Smooth muscle cell (in vitro differentiated cells): Measurements from ENCODE around the gene SYT14. TPM values are rescaled to one million over a fixed set of nuclear protein-coding genes. Genes with fewer than 3 reads are reported as not detected.

Experiments used
- DNase-seq: peaks from one replicate; lab custom pipeline; 2025; ENCODE audit not compliant: unreplicated experiment; lab: John Stamatoyannopoulos, UW
- H2AFZ ChIP-seq: fragments of 200-600 bp; sonication (generic); 2 replicates; pipeline ENCODE4 v1.6.0; 2016; ENCODE audit warnings: antibody characterized with exemption, low read depth, mild to moderate bottlenecking
- H3F3A ChIP-seq: fragments of 200-600 bp; sonication (generic); 2 replicates; pipeline ENCODE4 v1.6.0; 2017; ENCODE audit warnings: antibody characterized with exemption, low read depth
- H3K27ac ChIP-seq: fragments of 200-600 bp; sonication (generic); 2 replicates; pipeline ENCODE4 v1.5.1; 2016; ENCODE audit warnings: low read depth, mild to moderate bottlenecking
- H3K27me3 ChIP-seq: fragments of 200-600 bp; sonication (generic); 2 replicates; pipeline ENCODE4 v1.6.1; 2016; ENCODE audit warnings: low read depth, mild to moderate bottlenecking
- H3K36me3 ChIP-seq: fragments of 200-600 bp; sonication (generic); 2 replicates; pipeline ENCODE4 v1.5.1; 2016; ENCODE audit warnings: low read depth
- H3K4me1 ChIP-seq: fragments of 200-600 bp; sonication (generic); 2 replicates; pipeline ENCODE4 v1.5.1; 2016; ENCODE audit warnings: low read depth
- H3K4me2 ChIP-seq: fragments of 200-600 bp; sonication (generic); 2 replicates; pipeline ENCODE4 v1.6.0; 2016; ENCODE audit warnings: mild to moderate bottlenecking
- H3K4me3 ChIP-seq: fragments of 200-600 bp; sonication (generic); 2 replicates; pipeline ENCODE4 v1.5.1; 2016; ENCODE audit warnings: mild to moderate bottlenecking
- H3K79me2 ChIP-seq: fragments of 200-600 bp; sonication (generic); 2 replicates; pipeline ENCODE4 v1.6.0; 2016; ENCODE audit warnings: low read depth, mild to moderate bottlenecking
- H3K9ac ChIP-seq: fragments of 200-600 bp; sonication (generic); 2 replicates; pipeline ENCODE4 v1.6.0; 2016; ENCODE audit warnings: low read depth
- H3K9me3 ChIP-seq: fragments of 200-600 bp; sonication (generic); replicated peaks from 2 replicates; pipeline ENCODE4 v1.5.1; 2016; ENCODE audit warnings: low read depth
- H4K20me1 ChIP-seq: fragments of 200-600 bp; sonication (generic); 2 replicates; pipeline ENCODE4 v1.6.0; 2016; ENCODE audit warnings: low read depth
- WGBS: methylation state at CpG from one replicate; pipeline ENCODE4 v1.1.7; 2016; ENCODE audit warnings: low lambda C conversion rate; 5-methylcytosine and 5-hydroxymethylcytosine counted together
- polyA plus RNA-seq: library from polyadenylated mRNA; unstranded; fragments of >200 nt; fragmentation: Nextera tagmentation; extraction: Ambion mirVana; gene quantifications from 2 replicates; pipeline ENCODE4 v1.2.1, GENCODE V29; 2016
- total RNA-seq: library from RNA; depleted of rRNA; stranded (reverse); fragments of >200 nt; gene quantifications from 2 replicates; pipeline ENCODE4 v1.2.3, GENCODE V29; 2014
- TF ChIP-seq, protein P1 (sequence below): fragments of 200-600 bp; sonication (generic); IDR thresholded peaks from 2 replicates; pipeline ENCODE4 v1.5.1; 2017; ENCODE audit warnings: borderline replicate concordance, mild to moderate bottlenecking, antibody characterized with exemption; ENCODE audit not compliant: insufficient read depth, poor library complexity, severe bottlenecking

The SYT14 gene
- total and polyA plus RNA-seq, 2 experiments from 2014 or later, result 0.81 TPM; not detected in 1

- DNase-seq, result no peak
- Histone ChIP-seq H2AFZ (no peak overlapping the region), H3K36me3 (no peaks in the 10 kb centered on the region), H3K79me2 (no peaks in the 10 kb centered on the region), H3K27ac (no peak overlapping the region), H3K4me3 (no peak overlapping the region), H3K9ac (no peak overlapping the region), H3F3A (no peaks in the 10 kb centered on the region), H3K9me3 (no peaks in the 10 kb centered on the region), H3K4me1 (no peaks in the 10 kb centered on the region), H3K27me3 (no peaks in the 10 kb centered on the region), H3K4me2 (no peak overlapping the region), H4K20me1 (no peaks in the 10 kb centered on the region)
- TF ChIP-seq, protein P1, sequence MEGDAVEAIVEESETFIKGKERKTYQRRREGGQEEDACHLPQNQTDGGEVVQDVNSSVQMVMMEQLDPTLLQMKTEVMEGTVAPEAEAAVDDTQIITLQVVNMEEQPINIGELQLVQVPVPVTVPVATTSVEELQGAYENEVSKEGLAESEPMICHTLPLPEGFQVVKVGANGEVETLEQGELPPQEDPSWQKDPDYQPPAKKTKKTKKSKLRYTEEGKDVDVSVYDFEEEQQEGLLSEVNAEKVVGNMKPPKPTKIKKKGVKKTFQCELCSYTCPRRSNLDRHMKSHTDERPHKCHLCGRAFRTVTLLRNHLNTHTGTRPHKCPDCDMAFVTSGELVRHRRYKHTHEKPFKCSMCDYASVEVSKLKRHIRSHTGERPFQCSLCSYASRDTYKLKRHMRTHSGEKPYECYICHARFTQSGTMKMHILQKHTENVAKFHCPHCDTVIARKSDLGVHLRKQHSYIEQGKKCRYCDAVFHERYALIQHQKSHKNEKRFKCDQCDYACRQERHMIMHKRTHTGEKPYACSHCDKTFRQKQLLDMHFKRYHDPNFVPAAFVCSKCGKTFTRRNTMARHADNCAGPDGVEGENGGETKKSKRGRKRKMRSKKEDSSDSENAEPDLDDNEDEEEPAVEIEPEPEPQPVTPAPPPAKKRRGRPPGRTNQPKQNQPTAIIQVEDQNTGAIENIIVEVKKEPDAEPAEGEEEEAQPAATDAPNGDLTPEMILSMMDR, result no peak
- 63% methylated on average over 8 of the region's 8 CpGs for WGBS
These were observed 275.3 kb downstream of the SYT14 start for GRCh38 chr1:210213335-210213734.

GRCh38 chr1:210214573-210215409 lies 276.8 kb downstream of the SYT14 start:
- DNase-seq, result no peak
- H4K20me1 ChIP-seq, result no peaks in the 10 kb centered on the region
- TF ChIP-seq, protein P1, result no peak
- H3K27me3 ChIP-seq, result no peaks in the 10 kb centered on the region
- H3K9ac ChIP-seq, result no peak overlapping the region
- H3K9me3 ChIP-seq, result no peaks in the 10 kb centered on the region
- H3K27ac ChIP-seq, result no peak overlapping the region
- H3K36me3 ChIP-seq, result no peaks in the 10 kb centered on the region
- no peak overlapping the region for H2AFZ ChIP-seq
- no peaks in the 10 kb centered on the region for H3K4me1 ChIP-seq
- H3K4me2 ChIP-seq, result no peak overlapping the region
- no peaks in the 10 kb centered on the region for H3K79me2 ChIP-seq
- WGBS, result 76% methylated on average over 4 of the region's 4 CpGs
- H3F3A ChIP-seq, result no peaks in the 10 kb centered on the region
- H3K4me3 ChIP-seq, result no peak overlapping the region

- Histone ChIP-seq H2AFZ (no peak overlapping the region), H3K36me3 (no peaks in the 10 kb centered on the region), H3K4me2 (no peak overlapping the region), H4K20me1 (no peaks in the 10 kb centered on the region), H3K9me3 (no peaks in the 10 kb centered on the region), H3K27me3 (no peaks in the 10 kb centered on the region), H3K79me2 (no peaks in the 10 kb centered on the region), H3K4me1 (peaks cover 6% of the 10 kb centered on the region), H3K9ac (no peak overlapping the region), H3K4me3 (no peak overlapping the region), H3K27ac (no peak overlapping the region), H3F3A (no peaks in the 10 kb centered on the region)
- TF ChIP-seq, protein P1, result no peak
- no peak for DNase-seq
- WGBS, result 88% methylated on average over 5 of the region's 5 CpGs
These were observed 279.5 kb downstream of the SYT14 start for GRCh38 chr1:210217482-210217881.

DNA sequence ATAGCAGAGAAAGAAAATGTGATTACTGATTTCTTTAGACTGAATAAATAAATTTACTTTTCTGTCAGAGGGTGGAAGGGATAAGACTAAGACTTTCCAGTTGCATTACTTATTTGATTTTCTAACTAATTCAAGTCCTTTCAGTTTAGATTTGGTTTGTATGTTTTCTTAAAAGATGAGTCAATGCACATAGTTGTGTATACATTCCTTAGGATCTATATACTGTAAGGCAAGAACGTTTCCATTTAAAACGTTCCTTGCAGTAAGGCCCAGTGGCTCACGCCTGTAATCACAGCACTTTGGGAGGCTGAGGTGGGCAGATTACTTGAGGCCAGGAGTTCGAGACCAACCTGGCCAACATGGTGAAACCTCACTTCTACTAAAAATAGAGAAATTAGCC lies 280.0 kb downstream of the SYT14 start:
- Histone ChIP-seq H3K27me3 (no peaks in the 10 kb centered on the region), H3K4me3 (no peak overlapping the region), H3F3A (no peaks in the 10 kb centered on the region), H3K27ac (no peak overlapping the region), H3K36me3 (no peaks in the 10 kb centered on the region), H2AFZ (no peak overlapping the region), H3K9ac (no peak overlapping the region), H3K9me3 (no peaks in the 10 kb centered on the region), H3K79me2 (no peaks in the 10 kb centered on the region), H3K4me2 (no peak overlapping the region), H3K4me1 (peaks cover 11% of the 10 kb centered on the region), H4K20me1 (no peaks in the 10 kb centered on the region)
- TF ChIP-seq, protein P1, result no peak
- 60% methylated on average over 4 of the region's 4 CpGs for WGBS
- no peak for DNase-seq
